AG04450 (cell line): ENCODE results near the gene TOPAZ1. TPM values are rescaled to one million over a fixed set of nuclear protein-coding genes. Genes with fewer than 3 reads are reported as not detected.

Source experiments
- CTCF ChIA-PET: fragments of 300-600, 350-600 bp; formaldehyde crosslinking; extraction: SDS; loops from one replicate; lab custom pipeline; 2022; ENCODE audit warnings: antibody characterized with exemption, inconsistent platforms; lab: Charles Lee
- POLR2A ChIA-PET: fragments of 350-600 bp; formaldehyde crosslinking; extraction: SDS; loops from one replicate; lab custom pipeline; 2021; ENCODE audit warnings: antibody characterized with exemption, inconsistent platforms; lab: Yijun Ruan, JAX
- DNase-seq: peaks from one replicate; pipeline ENCODE4 v3.0.0-alpha.2; 2011; ENCODE audit warnings: low read depth, low spot score
- H3K27ac ChIP-seq: one replicate; pipeline ENCODE4 v1.5.1; 2012; ENCODE audit warnings: low read depth, low read length, control low read depth
- H3K27me3 ChIP-seq: one replicate; pipeline ENCODE4 v1.6.0; 2012; ENCODE audit warnings: low read length; ENCODE audit not compliant: control insufficient read depth, insufficient read depth
- H3K4me3 ChIP-seq: 2 replicates; pipeline ENCODE4 v1.5.1; 2011; ENCODE audit warnings: mild to moderate bottlenecking, low read depth, low read length, control low read depth
- H3K9me3 ChIP-seq: 2 replicates; pipeline ENCODE4 v1.5.1; 2012; ENCODE audit warnings: low read length; ENCODE audit not compliant: control insufficient read depth, insufficient read depth
- polyA plus RNA-seq: library from polyadenylated mRNA; depleted of rRNA; stranded (reverse); fragments of >200 nt; gene quantifications from 2 replicates; pipeline ENCODE4 v1.2.3, GENCODE V29; 2011; rRNA removed
- TF ChIP-seq, protein P1 (sequence below): IDR thresholded peaks from 2 replicates; pipeline ENCODE4 v1.5.1; 2011; ENCODE audit warnings: low read depth, low read length, control low read depth, inconsistent platforms

TOPAZ1 gene
- polyA plus RNA-seq, 1 experiment, result not detected

DNA sequence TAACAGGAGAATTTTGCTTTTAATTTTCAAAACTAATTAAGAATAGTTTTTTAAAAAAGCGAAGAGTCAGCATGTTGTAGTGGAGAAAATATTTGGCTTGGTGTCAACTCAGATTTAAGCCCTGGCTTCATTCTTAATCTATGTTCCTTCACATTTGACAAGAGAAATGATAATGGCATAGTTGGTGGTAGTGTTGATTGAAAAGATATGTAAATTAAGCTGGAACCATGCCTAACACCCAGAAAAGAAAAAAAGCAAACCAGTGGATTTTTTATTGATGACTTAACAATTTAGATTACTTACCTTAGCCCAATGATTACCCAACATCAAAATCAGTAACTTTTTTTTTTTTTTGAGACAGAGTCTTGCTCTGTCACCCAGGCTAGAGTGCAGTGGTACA, 124.3 kb downstream of the TOPAZ1 start:
- H3K9me3 ChIP-seq, result no peaks in the 10 kb centered on the region
- CTCF ChIA-PET, result no interaction called here
- POLR2A ChIA-PET, result no interaction called here
- no peak overlapping the region for H3K4me3 ChIP-seq
- H3K27ac ChIP-seq, result no peak overlapping the region
- no peaks in the 10 kb centered on the region for H3K27me3 ChIP-seq
- no peak for DNase-seq
- TF ChIP-seq, protein P1, sequence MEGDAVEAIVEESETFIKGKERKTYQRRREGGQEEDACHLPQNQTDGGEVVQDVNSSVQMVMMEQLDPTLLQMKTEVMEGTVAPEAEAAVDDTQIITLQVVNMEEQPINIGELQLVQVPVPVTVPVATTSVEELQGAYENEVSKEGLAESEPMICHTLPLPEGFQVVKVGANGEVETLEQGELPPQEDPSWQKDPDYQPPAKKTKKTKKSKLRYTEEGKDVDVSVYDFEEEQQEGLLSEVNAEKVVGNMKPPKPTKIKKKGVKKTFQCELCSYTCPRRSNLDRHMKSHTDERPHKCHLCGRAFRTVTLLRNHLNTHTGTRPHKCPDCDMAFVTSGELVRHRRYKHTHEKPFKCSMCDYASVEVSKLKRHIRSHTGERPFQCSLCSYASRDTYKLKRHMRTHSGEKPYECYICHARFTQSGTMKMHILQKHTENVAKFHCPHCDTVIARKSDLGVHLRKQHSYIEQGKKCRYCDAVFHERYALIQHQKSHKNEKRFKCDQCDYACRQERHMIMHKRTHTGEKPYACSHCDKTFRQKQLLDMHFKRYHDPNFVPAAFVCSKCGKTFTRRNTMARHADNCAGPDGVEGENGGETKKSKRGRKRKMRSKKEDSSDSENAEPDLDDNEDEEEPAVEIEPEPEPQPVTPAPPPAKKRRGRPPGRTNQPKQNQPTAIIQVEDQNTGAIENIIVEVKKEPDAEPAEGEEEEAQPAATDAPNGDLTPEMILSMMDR, result no peak

DNA sequence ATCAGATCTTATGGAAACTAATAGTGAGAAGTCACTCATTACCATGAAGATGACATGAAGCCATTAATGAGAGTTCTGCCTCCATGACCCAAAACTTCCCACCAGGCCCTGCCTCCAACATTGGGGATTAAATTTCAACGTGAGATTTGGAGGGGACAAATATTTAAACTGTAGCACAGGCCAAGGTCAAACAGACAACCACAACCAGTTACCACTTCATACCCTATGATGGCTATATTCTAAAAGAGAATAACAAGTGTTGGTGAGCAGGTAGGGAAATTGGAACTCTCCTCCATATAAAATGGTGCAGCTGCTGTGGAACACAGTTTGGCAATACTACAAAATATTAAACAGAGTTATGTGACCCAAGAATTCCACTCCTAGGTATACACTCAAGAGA, 133.8 kb downstream of the TOPAZ1 start:
- Histone ChIP-seq H3K27me3 (no peaks in the 10 kb centered on the region), H3K27ac (no peak overlapping the region), H3K9me3 (no peaks in the 10 kb centered on the region), H3K4me3 (no peak overlapping the region)
- DNase-seq, result no peak
- TF ChIP-seq, protein P1, result no peak
- ChIA-PET POLR2A (no interaction called here), CTCF (no interaction called here)

Other genes starting within 250 kb of the TOPAZ1 start
- 23.6 and 29.6 TPM in 2 replicates for gene TCAIM, start 96.9 kb downstream of the TOPAZ1 start, polyA plus RNA-seq
- gene ZNF445, start 235.8 kb downstream of the TOPAZ1 start, polyA plus RNA-seq, result 4.7 and 5.1 TPM in 2 replicates